Measurements from ENCODE around the gene KRT80. TPM values are rescaled to one million over a fixed set of nuclear protein-coding genes. Genes with fewer than 3 reads are reported as not detected.

Gene KRT80
- total RNA-seq, 1 donor from 2014 or later: 10.7 TPM

DNA sequence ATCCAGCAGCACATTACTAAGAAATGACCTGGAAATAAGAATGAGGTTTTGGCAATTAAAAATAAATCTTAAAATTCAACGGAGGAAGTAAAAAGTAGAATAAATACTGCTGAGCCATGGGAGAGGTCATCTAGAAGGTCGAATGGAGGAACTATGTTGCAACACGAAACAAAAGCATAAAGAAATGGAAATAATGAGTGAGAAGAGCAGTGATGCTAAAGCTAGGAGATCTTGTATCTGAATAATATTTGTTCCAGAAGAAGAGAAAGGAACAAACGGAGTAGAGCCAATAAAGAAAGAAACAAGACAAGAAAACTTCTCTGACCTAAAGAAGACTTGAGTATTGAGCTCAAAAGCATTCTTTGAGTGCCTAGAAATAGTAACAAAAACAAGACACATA is 34.6 kb upstream of the KRT80 start:
- peaks cover 9% of the 10 kb centered on the region for H3K36me3 Mint-ChIP-seq (ENCODE audit: low read depth)
- TF ChIP-seq, protein P1, sequence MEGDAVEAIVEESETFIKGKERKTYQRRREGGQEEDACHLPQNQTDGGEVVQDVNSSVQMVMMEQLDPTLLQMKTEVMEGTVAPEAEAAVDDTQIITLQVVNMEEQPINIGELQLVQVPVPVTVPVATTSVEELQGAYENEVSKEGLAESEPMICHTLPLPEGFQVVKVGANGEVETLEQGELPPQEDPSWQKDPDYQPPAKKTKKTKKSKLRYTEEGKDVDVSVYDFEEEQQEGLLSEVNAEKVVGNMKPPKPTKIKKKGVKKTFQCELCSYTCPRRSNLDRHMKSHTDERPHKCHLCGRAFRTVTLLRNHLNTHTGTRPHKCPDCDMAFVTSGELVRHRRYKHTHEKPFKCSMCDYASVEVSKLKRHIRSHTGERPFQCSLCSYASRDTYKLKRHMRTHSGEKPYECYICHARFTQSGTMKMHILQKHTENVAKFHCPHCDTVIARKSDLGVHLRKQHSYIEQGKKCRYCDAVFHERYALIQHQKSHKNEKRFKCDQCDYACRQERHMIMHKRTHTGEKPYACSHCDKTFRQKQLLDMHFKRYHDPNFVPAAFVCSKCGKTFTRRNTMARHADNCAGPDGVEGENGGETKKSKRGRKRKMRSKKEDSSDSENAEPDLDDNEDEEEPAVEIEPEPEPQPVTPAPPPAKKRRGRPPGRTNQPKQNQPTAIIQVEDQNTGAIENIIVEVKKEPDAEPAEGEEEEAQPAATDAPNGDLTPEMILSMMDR (IDR thresholded peaks at IDR 0.05): no peak
- no peaks in the 10 kb centered on the region for H3K27me3 Mint-ChIP-seq (ENCODE audit: low read depth)
- H3K9me3 Mint-ChIP-seq (ENCODE audit: low read depth): peaks cover 19% of the 10 kb centered on the region
- no peak overlapping the region for H3K27ac Mint-ChIP-seq (ENCODE audit: unreplicated experiment)
- DNase-seq (ENCODE audit: low spot score): no peak
- H3K4me1 Mint-ChIP-seq (ENCODE audit: low read depth): peaks cover 47% of the 10 kb centered on the region
- no peak overlapping the region for H3K4me3 Mint-ChIP-seq (ENCODE audit: unreplicated experiment)

DNA sequence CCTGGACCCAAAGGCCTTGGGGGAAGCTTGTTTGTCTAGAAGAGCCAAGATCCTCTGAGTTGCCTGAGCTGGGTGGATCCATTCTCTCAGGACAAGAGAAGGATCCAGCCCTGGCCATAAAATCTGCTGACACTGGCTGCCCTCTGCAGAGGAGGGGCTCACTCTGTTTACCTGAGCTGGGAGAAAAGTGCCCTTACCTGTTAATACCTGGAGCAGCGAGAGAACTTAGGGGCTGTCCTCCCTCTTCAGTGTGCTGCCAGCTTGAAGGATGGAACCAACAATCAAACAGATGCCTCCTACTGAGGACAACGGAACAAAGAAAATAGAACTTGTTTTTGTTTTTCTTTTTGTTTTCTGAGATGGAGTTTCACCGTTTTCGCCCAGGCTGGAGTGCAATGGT is 33.9 kb upstream of the KRT80 start:
- Mint-ChIP-seq H3K27ac (ENCODE audit: unreplicated experiment) (no peak overlapping the region), H3K9me3 (ENCODE audit: low read depth) (peaks cover 19% of the 10 kb centered on the region), H3K27me3 (ENCODE audit: low read depth) (no peaks in the 10 kb centered on the region), H3K36me3 (ENCODE audit: low read depth) (peaks cover 9% of the 10 kb centered on the region), H3K4me3 (ENCODE audit: unreplicated experiment) (no peak overlapping the region), H3K4me1 (ENCODE audit: low read depth) (peaks cover 46% of the 10 kb centered on the region)
- no peak for DNase-seq (ENCODE audit: low spot score)
- TF ChIP-seq, protein P1 (IDR thresholded peaks at IDR 0.05): no peak

DNA sequence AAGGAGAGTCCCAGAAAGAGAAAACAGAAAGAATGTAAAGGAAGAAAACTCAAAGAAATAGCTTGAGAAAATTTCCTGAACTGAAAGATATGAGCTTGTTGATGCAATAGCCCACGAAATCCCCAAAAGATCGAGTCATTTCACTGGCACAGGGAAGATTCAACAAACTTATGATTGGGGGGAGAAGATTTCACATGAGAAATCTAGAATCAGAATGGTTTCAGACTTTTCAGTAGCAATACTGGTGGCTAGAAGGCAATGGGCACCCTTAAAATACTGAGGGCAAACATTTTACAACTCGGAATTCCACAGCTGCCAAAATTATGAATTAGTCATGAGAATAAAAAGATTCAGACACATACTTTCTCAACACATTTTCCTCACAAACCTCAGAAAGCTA is 32.3 kb upstream of the KRT80 start:
- no peak overlapping the region for H3K4me3 Mint-ChIP-seq (ENCODE audit: unreplicated experiment)
- no peak for DNase-seq (ENCODE audit: low spot score)
- no peaks in the 10 kb centered on the region for H3K27me3 Mint-ChIP-seq (ENCODE audit: low read depth)
- H3K9me3 Mint-ChIP-seq (ENCODE audit: low read depth): peaks cover 19% of the 10 kb centered on the region
- no peak overlapping the region for H3K27ac Mint-ChIP-seq (ENCODE audit: unreplicated experiment)
- peaks cover 9% of the 10 kb centered on the region for H3K36me3 Mint-ChIP-seq (ENCODE audit: low read depth)
- H3K4me1 Mint-ChIP-seq (ENCODE audit: low read depth): peaks cover 38% of the 10 kb centered on the region
- TF ChIP-seq, protein P1 (IDR thresholded peaks at IDR 0.05): no peak

DNA sequence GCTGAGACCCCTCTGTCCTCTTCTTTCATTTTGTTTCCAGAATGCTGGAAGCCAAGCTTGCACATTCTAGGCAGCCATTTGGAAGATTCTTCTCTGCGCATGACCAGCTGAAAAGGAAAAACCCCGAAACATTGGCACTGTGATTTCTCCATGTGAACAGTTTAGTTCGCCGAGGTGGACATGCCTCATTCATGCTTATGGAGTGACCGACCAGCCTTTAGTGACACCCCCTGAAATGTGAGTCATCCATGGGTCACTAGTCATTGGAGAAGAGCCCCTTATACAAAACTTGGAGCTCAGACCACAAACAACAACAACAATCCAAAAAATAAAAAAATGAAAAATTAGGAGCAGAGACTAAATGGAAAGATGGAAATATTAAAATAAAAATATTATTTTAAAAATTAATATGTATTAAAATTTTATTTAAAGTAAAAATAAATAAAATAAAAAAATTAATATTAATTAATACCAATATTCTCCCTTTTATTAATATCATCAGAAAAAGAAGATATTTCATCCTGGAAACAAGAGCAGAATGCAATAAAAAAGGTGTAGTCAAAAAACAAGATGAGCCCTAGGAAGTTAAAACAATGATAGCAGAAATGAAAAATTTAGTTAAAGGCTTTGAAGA is 31.7 kb upstream of the KRT80 start:
- H3K9me3 Mint-ChIP-seq (ENCODE audit: low read depth): peaks cover 19% of the 10 kb centered on the region
- H3K4me1 Mint-ChIP-seq (ENCODE audit: low read depth): peaks cover 35% of the 10 kb centered on the region
- no peaks in the 10 kb centered on the region for H3K27me3 Mint-ChIP-seq (ENCODE audit: low read depth)
- DNase-seq (ENCODE audit: low spot score): no peak
- H3K36me3 Mint-ChIP-seq (ENCODE audit: low read depth): peaks cover 9% of the 10 kb centered on the region
- TF ChIP-seq, protein P1 (IDR thresholded peaks at IDR 0.05): no peak
- H3K4me3 Mint-ChIP-seq (ENCODE audit: unreplicated experiment): no peak overlapping the region
- peak overlapping the region; percentile 29 for H3K27ac Mint-ChIP-seq (ENCODE audit: unreplicated experiment)

DNA sequence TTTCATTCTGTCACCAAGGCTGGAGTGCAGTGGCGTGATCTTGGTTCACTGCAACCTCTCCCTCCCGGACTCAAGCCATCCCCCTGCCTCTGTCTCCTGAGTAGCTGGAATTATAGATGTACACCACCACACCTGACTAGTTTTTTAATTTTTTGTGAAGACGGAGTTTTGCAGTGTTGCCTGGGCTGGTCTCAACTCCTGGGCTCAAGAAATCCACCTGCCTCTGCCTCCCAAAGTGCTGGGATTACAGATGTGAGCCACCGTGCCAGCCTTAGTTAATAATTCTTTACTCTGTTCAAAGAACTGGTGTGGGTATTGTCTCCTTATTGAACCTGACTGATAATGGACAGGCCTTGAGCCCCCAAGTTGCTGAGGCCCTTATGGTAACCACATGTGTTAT is 30.9 kb upstream of the KRT80 start:
- Mint-ChIP-seq H3K27ac (ENCODE audit: unreplicated experiment) (no peak overlapping the region), H3K9me3 (ENCODE audit: low read depth) (peaks cover 19% of the 10 kb centered on the region), H3K36me3 (ENCODE audit: low read depth) (peaks cover 9% of the 10 kb centered on the region), H3K27me3 (ENCODE audit: low read depth) (no peaks in the 10 kb centered on the region), H3K4me3 (ENCODE audit: unreplicated experiment) (no peak overlapping the region), H3K4me1 (ENCODE audit: low read depth) (peaks cover 32% of the 10 kb centered on the region)
- DNase-seq (ENCODE audit: low spot score): no peak
- TF ChIP-seq, protein P1 (IDR thresholded peaks at IDR 0.05): no peak
